ENCODE data around the gene MYH6.

- TF ChIP-seq, protein P1, sequence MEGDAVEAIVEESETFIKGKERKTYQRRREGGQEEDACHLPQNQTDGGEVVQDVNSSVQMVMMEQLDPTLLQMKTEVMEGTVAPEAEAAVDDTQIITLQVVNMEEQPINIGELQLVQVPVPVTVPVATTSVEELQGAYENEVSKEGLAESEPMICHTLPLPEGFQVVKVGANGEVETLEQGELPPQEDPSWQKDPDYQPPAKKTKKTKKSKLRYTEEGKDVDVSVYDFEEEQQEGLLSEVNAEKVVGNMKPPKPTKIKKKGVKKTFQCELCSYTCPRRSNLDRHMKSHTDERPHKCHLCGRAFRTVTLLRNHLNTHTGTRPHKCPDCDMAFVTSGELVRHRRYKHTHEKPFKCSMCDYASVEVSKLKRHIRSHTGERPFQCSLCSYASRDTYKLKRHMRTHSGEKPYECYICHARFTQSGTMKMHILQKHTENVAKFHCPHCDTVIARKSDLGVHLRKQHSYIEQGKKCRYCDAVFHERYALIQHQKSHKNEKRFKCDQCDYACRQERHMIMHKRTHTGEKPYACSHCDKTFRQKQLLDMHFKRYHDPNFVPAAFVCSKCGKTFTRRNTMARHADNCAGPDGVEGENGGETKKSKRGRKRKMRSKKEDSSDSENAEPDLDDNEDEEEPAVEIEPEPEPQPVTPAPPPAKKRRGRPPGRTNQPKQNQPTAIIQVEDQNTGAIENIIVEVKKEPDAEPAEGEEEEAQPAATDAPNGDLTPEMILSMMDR (IDR thresholded peaks at IDR 0.05 in 4 of 5, conservative IDR thresholded peaks at IDR 0.05 in 1 of 5): no peak
- TF ChIP-seq POLR2A (IDR thresholded peaks at IDR 0.05): no peak
Measured at GRCh38 chr14:23441076-23441475, 33.0 kb upstream of the MYH6 start.
